ENCODE measurements around the gene CDC42BPB.

DNA sequence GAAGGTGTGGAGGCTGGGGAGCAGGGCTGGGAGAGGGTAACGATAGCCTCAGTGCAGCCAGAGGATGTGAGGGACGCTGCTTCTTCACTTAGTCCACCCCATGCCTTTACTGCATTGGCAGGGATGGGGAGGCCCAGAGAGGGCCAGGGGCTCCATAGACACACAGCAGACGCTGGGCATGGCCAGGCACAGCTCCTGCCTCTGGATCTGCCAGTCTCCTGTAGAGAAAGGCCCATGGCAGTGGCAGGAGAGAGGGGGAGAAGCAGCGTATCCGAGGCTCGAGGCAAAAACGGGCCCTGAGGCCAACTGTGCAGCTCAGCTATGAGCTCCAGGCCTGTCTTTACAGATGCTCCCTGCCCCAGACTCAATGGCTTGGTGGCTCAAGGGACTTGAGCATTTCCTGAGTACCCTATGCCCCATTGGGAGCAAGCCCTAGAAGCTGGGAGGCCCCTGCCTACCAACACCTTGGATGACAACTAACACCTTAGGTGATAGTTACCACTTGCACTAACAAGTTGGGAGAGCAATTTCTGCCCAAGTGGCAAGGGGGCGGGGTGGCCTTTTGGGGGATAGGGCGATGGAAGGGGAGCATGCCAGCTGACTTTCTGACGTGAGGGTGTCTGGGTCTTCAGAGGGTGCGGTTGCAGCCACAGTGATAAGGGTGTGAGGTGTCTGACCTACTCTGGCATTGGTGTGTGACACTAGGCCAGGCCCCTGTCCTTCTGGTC lies 21.7 kb upstream of the CDC42BPB start:
- TF ChIP-seq, protein P1, sequence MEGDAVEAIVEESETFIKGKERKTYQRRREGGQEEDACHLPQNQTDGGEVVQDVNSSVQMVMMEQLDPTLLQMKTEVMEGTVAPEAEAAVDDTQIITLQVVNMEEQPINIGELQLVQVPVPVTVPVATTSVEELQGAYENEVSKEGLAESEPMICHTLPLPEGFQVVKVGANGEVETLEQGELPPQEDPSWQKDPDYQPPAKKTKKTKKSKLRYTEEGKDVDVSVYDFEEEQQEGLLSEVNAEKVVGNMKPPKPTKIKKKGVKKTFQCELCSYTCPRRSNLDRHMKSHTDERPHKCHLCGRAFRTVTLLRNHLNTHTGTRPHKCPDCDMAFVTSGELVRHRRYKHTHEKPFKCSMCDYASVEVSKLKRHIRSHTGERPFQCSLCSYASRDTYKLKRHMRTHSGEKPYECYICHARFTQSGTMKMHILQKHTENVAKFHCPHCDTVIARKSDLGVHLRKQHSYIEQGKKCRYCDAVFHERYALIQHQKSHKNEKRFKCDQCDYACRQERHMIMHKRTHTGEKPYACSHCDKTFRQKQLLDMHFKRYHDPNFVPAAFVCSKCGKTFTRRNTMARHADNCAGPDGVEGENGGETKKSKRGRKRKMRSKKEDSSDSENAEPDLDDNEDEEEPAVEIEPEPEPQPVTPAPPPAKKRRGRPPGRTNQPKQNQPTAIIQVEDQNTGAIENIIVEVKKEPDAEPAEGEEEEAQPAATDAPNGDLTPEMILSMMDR (tag by site-specific recombination; IDR thresholded peaks at IDR 0.05) = no peak
- TF ChIP-seq YY1 (tag by site-specific recombination; IDR thresholded peaks at IDR 0.05) = no peak
- no peak for TF ChIP-seq HOXD13 (CRISPR knock-in tag; IDR thresholded peaks at IDR 0.05; ENCODE audit: borderline replicate concordance)
- TF ChIP-seq ZNF175 (tag by site-specific recombination; IDR thresholded peaks at IDR 0.05) = no peak
